ENCODE results near the gene AP1M1. TPM values are rescaled to one million over a fixed set of nuclear protein-coding genes. Genes with fewer than 3 reads are reported as not detected.

AP1M1 gene
- polyA plus RNA-seq, 1 experiment, result 42.5 TPM

GRCh38 chr19:16155128-16155527 is 42.6 kb upstream of the AP1M1 start:
- CTCF ChIA-PET, result no interaction called here

GRCh38 chr19:16156904-16157303 is 40.8 kb upstream of the AP1M1 start:
- Histone ChIP-seq H3K4me3 (ENCODE audit: low read depth, low read length) (no peak overlapping the region), H3K27ac (ENCODE audit: low read depth, low read length) (no peak overlapping the region), H3K9me3 (ENCODE audit: control insufficient read depth, insufficient read depth, low read length) (peaks cover 10% of the 10 kb centered on the region), H3K27me3 (ENCODE audit: control insufficient read depth, insufficient read depth, low read length) (peaks cover 3% of the 10 kb centered on the region)
- no peak for TF ChIP-seq CTCF (IDR thresholded peaks at IDR 0.05; ENCODE audit: low read depth, low read length)
- ChIA-PET CTCF (no interaction called here), POLR2A (no interaction called here)
- DNase-seq (ENCODE audit: low read depth, low spot score), result no peak

More at GRCh38 chr19:16155128-16155527, 42.6 kb upstream of the AP1M1 start:
- peaks cover 10% of the 10 kb centered on the region for H3K9me3 ChIP-seq (ENCODE audit: control insufficient read depth, insufficient read depth, low read length)
- TF ChIP-seq CTCF (IDR thresholded peaks at IDR 0.05; ENCODE audit: low read depth, low read length), result no peak
- no peak for DNase-seq (ENCODE audit: low read depth, low spot score)
- POLR2A ChIA-PET, result no interaction called here
- H3K27me3 ChIP-seq (ENCODE audit: control insufficient read depth, insufficient read depth, low read length), result peaks cover 3% of the 10 kb centered on the region
- no peak overlapping the region for H3K4me3 ChIP-seq (ENCODE audit: low read depth, low read length)
- H3K27ac ChIP-seq (ENCODE audit: low read depth, low read length), result no peak overlapping the region

GRCh38 chr19:16157601-16158000 is 40.1 kb upstream of the AP1M1 start:
- no peak for DNase-seq (ENCODE audit: low read depth, low spot score)
- no peak overlapping the region for H3K4me3 ChIP-seq (ENCODE audit: low read depth, low read length)
- H3K27me3 ChIP-seq (ENCODE audit: control insufficient read depth, insufficient read depth, low read length), result peaks cover 3% of the 10 kb centered on the region
- no peak for TF ChIP-seq CTCF (IDR thresholded peaks at IDR 0.05; ENCODE audit: low read depth, low read length)
- ChIA-PET POLR2A (no interaction called here), CTCF (no interaction called here)
- no peak overlapping the region for H3K27ac ChIP-seq (ENCODE audit: low read depth, low read length)
- H3K9me3 ChIP-seq (ENCODE audit: control insufficient read depth, insufficient read depth, low read length), result peaks cover 10% of the 10 kb centered on the region

GRCh38 chr19:16159655-16160054 is 38.1 kb upstream of the AP1M1 start:
- H3K9me3 ChIP-seq (ENCODE audit: control insufficient read depth, insufficient read depth, low read length), result no peaks in the 10 kb centered on the region
- H3K4me3 ChIP-seq (ENCODE audit: low read depth, low read length), result no peak overlapping the region
- ChIA-PET POLR2A (no interaction called here), CTCF (no interaction called here)
- H3K27me3 ChIP-seq (ENCODE audit: control insufficient read depth, insufficient read depth, low read length), result peaks cover 3% of the 10 kb centered on the region
- TF ChIP-seq CTCF (IDR thresholded peaks at IDR 0.05; ENCODE audit: low read depth, low read length), result no peak
- no peak for DNase-seq (ENCODE audit: low read depth, low spot score)
- H3K27ac ChIP-seq (ENCODE audit: low read depth, low read length), result no peak overlapping the region

GRCh38 chr19:16160445-16160942 is 37.2 kb upstream of the AP1M1 start:
- no peak for TF ChIP-seq CTCF (IDR thresholded peaks at IDR 0.05; ENCODE audit: low read depth, low read length)
- ChIA-PET POLR2A (no interaction called here), CTCF (interaction anchor here (0.7 kb wide), 1 partner anchor 97 kb away, joined by 6 read pairs; no protein-coding TSS in a partner anchor)
- no peaks in the 10 kb centered on the region for H3K9me3 ChIP-seq (ENCODE audit: control insufficient read depth, insufficient read depth, low read length)
- H3K27me3 ChIP-seq (ENCODE audit: control insufficient read depth, insufficient read depth, low read length), result no peaks in the 10 kb centered on the region
- H3K27ac ChIP-seq (ENCODE audit: low read depth, low read length), result no peak overlapping the region
- no peak overlapping the region for H3K4me3 ChIP-seq (ENCODE audit: low read depth, low read length)
- no peak for DNase-seq (ENCODE audit: low read depth, low spot score)
